Measurements from ENCODE around the gene AATK. TPM values are rescaled to one million over a fixed set of nuclear protein-coding genes. Genes with fewer than 3 reads are reported as not detected.

AATK gene
- total and polyA plus RNA-seq, 9 of the 15 experiments (the other 6 are each of a cell fraction or from before 2014, with no cell fraction given), result 0.11 to 0.55 (median 0.38) TPM; not detected in 5

DNA sequence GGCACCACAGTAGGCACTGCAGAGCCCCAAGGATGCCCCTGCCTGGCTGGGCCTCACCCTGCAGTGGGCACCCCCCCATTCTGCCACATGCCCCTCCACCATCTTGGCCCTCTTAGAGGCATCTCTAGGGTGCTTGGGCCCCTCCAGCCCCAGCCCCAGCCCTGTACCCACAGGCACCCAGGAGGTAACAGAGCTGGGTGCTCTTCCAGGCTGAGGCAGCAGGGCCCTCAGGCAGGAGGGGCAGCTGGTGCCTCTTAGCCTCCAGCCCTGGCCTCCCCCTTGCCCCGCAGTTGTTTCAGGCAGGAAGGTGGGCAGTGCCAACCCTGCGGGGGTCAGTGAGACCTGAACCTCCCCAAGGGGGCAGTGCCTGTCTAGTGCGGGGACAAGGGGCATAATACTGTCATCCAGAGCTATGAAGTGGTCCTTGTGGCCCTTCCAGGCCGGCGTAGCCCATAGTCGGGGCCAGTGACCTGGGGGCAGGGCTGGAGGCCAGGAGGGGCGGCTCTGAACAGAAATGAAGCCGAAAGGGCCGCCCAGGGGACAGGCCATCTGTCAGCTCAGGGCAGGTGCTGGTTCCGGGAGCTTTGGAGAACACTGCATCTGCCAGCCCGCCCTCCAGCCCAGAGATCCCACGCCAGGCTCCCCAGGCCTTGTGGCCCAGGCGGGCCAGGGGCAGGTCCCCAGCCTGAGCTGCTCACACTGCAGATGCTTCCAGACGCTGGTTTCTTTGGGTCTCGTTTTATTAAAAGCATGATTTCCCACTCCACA is 4.9 kb upstream of the AATK start (continued):
- TF ChIP-seq PKNOX1 (IDR thresholded peaks at IDR 0.05) (no peak), ZNF699 (CRISPR knock-in tag; IDR thresholded peaks at IDR 0.05; ENCODE audit: insufficient replicate concordance) (no peak), TBP (optimal IDR thresholded peaks at IDR 0.05; ENCODE audit: low read depth, low read length) (no peak), ZNF644 (tag; IDR thresholded peaks at IDR 0.05; ENCODE audit: low read depth) (no peak), RBFOX2 (IDR thresholded peaks at IDR 0.05; ENCODE audit: low read depth, low read length) (no peak), KDM4B (IDR thresholded peaks at IDR 0.05; ENCODE audit: borderline replicate concordance in 2 of 2, low read depth in 1 of 2) (no peak), HMG20A (CRISPR knock-in tag; conservative IDR thresholded peaks at IDR 0.05) (no peak), TCF3 (CRISPR knock-in tag; IDR thresholded peaks at IDR 0.05) (no peak), STAG1 (CRISPR knock-in tag; IDR thresholded peaks at IDR 0.05; ENCODE audit: borderline replicate concordance) (no peak), ZNF586 (CRISPR knock-in tag; conservative IDR thresholded peaks at IDR 0.05) (no peak), BMI1 (IDR thresholded peaks at IDR 0.05; ENCODE audit: low read length) (no peak), PCBP1 (IDR thresholded peaks at IDR 0.05; ENCODE audit: low read depth, low read length, poor library complexity, severe bottlenecking) (no peak), ZNF274 (IDR thresholded peaks at IDR 0.05; ENCODE audit: borderline replicate concordance, low read depth, low read length) (no peak), NCOA2 (IDR thresholded peaks at IDR 0.05; ENCODE audit: partially characterized antibody in 2 of 2) (no peak), HDGF (IDR thresholded peaks at IDR 0.05) (no peak)
